ENCODE results near the gene CDK5RAP2.

GRCh38 chr9:120385606-120386389 is 194.2 kb downstream of the CDK5RAP2 start:
- TF ChIP-seq CTCF (conservative IDR thresholded peaks at IDR 0.05; ENCODE audit: low read length) (no peak), EZH2phosphoT487 (IDR thresholded peaks at IDR 0.05; ENCODE audit: borderline replicate concordance, low read depth, low read length) (no peak)

Measured in OCI-LY7 (cell line).